HFF-Myc (cell line): ENCODE data around the gene TMPRSS11A.
A peak's percentile ranks its signal among the peaks of the same experiment; 100 is the strongest.

Source experiments
- DNase-seq: peaks from one replicate; pipeline ENCODE4 v3.0.0-alpha.2; 2011; ENCODE audit warnings: low read depth; ENCODE audit errors: extremely low read depth
- H3K4me3 ChIP-seq: replicated peaks from 2 replicates; pipeline ENCODE4 v1.5.1; 2011; ENCODE audit warnings: low read depth, mild to moderate bottlenecking, control low read depth, low read length
- CTCF ChIP-seq: IDR thresholded peaks from 2 replicates; pipeline ENCODE4 v1.5.1; 2012; ENCODE audit warnings: mild to moderate bottlenecking, low read depth, low read length, control low read depth; ENCODE audit errors: missing control alignments

Gene TMPRSS11A

GRCh38 chr4:67894659-67895058 lies 68.6 kb downstream of the TMPRSS11A start:
- DNase-seq: no peak
- TF ChIP-seq CTCF: no peak
- H3K4me3 ChIP-seq: no peak overlapping the region

- TF ChIP-seq CTCF: peak; percentile 38
- no peak for DNase-seq
- no peak overlapping the region for H3K4me3 ChIP-seq
Measured at GRCh38 chr4:67892905-67893304, 70.4 kb downstream of the TMPRSS11A start.

- no peak for DNase-seq
- no peak overlapping the region for H3K4me3 ChIP-seq
- TF ChIP-seq CTCF: no peak
Measured at GRCh38 chr4:67892253-67892652, 71.0 kb downstream of the TMPRSS11A start.

GRCh38 chr4:67891645-67892044 lies 71.6 kb downstream of the TMPRSS11A start:
- no peak overlapping the region for H3K4me3 ChIP-seq
- DNase-seq: no peak
- no peak for TF ChIP-seq CTCF

GRCh38 chr4:67886281-67886680 lies 77.0 kb downstream of the TMPRSS11A start:
- no peak for TF ChIP-seq CTCF
- peak; percentile 16 for DNase-seq
- H3K4me3 ChIP-seq: no peak overlapping the region

- peak; percentile 70 for DNase-seq
- H3K4me3 ChIP-seq: no peak overlapping the region
- no peak for TF ChIP-seq CTCF
Measured at GRCh38 chr4:67885762-67886161, 77.5 kb downstream of the TMPRSS11A start.

- no peak for DNase-seq
- no peak overlapping the region for H3K4me3 ChIP-seq
- TF ChIP-seq CTCF: no peak
Measured at GRCh38 chr4:67884701-67885100, 78.6 kb downstream of the TMPRSS11A start.
